NCI-H128 (cell line): Measurements from ENCODE around the gene MPDZ.
"Not testable (repeated sequence)": the region's sequence is repeated elsewhere in the genome, so short reads cannot be mapped to it uniquely, and the experiment has no call there.

Experiments
- DNase-seq: peaks from one replicate; lab custom pipeline; 2025; ENCODE audit not compliant: unreplicated experiment; lab: John Stamatoyannopoulos, UW

The MPDZ gene

GRCh38 chr9:13268469-13268868 is 11.0 kb downstream of the MPDZ start:
- DNase-seq = no peak

- no peak for DNase-seq
These were observed 11.7 kb downstream of the MPDZ start for GRCh38 chr9:13267743-13268142.

- DNase-seq = no peak
These were observed 13.3 kb downstream of the MPDZ start for GRCh38 chr9:13266167-13266566.

- no peak for DNase-seq
These were observed 14.7 kb downstream of the MPDZ start for GRCh38 chr9:13264788-13265187.

- DNase-seq = no peak
These were observed 16.0 kb downstream of the MPDZ start for GRCh38 chr9:13263511-13263910.

DNA sequence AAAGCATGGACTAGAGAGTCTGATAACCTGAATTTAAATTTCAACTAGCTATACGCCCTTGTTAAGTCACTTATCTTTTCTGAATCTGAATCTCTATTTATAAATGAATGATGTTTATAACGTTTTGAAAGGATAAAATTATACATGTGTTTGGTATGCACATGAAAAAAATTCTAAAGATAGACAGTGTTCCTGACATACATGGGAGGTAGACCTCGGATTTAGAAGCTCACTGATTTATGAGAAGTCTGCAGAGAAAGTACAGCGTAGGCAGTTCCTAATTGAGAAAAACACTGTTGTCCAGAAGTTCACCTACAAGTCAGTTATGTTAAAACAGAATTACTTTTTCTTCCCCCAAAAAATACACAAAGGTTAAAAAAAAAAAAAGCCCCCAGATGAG is 26.6 kb downstream of the MPDZ start:
- no peak for DNase-seq

GRCh38 chr9:13244181-13244580 is 35.3 kb downstream of the MPDZ start:
- no peak for DNase-seq

DNA sequence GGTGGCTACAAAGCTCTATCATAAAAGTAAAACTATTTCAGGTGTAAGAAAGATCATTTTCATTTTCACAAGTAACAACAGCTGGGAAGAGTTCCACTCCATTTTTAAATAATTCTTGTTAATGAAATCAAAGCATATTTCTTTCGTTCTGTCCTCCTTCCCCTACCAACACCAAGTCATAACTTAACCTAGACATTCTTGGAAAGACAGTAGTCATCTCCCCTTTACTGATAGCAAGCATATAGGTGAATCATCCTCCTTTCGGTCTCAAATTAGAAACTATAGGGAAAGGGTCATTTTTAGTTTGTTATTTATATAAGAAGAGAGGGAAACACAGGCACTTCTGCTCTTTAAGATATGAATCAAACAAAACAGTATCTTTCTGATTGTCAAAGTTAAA is 38.2 kb downstream of the MPDZ start:
- DNase-seq = no peak

DNA sequence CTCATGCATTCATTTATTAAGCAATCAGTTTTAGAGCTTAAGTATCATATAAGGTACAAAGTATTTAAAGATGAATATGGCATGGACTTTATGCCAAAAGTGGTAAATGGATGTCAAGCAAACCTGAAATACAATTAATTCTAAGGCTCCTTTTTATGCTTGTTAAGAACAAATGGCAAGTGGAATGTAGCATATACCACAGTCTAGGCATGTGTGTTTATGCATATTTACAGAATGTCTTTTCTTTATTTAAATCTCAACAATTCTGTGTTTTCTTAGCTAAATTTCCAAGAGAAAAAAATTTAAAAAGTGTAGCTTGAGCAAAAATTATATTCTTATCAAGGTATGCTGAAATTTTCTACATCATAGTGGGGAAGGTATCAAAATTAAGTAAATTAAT is 39.8 kb downstream of the MPDZ start:
- no peak for DNase-seq

DNA sequence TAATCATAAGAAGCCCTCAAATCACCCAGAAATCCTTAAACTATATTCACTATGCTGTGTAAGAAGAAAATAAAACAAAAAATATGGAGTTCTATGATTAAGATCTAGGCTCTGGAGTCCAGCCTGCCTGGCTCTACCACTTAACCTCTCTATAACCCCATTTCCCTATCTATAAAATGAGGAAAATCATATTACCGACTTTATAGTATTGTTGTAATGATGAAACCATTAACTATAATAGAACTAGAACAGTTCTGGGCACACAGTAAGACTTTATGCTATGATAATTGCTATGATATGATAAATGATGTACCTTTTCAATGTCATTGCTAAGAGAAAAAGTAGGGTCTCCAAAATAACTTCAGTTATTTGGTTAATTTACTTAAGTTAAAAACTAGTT is 40.3 kb downstream of the MPDZ start:
- DNase-seq = no peak

DNA sequence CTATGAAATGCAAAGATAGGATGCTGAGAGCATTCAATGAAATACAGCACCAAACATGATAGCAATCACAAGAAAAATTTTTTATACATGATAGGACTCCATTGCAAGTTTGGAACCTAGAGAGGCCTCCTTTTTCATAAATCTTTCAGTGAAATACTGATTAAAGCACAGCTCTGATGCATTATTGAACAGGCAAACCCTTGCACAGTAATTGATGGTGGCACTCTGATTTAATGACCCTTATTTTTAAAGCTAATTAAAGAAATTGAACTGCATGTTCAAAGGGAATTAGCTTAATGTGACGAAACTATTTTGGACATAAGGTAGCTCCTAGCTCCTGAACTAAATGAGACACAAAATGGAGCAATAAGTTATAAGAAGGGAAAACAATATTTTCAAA is 44.6 kb downstream of the MPDZ start:
- DNase-seq = no peak

- no peak for DNase-seq
These were observed 51.1 kb downstream of the MPDZ start for GRCh38 chr9:13228431-13228830.

GRCh38 chr9:13224366-13224765 is 55.1 kb downstream of the MPDZ start:
- no peak for DNase-seq

GRCh38 chr9:13222733-13223132 is 56.8 kb downstream of the MPDZ start:
- not testable (repeated sequence) for DNase-seq

GRCh38 chr9:13221741-13222140 is 57.8 kb downstream of the MPDZ start:
- no peak for DNase-seq

DNA sequence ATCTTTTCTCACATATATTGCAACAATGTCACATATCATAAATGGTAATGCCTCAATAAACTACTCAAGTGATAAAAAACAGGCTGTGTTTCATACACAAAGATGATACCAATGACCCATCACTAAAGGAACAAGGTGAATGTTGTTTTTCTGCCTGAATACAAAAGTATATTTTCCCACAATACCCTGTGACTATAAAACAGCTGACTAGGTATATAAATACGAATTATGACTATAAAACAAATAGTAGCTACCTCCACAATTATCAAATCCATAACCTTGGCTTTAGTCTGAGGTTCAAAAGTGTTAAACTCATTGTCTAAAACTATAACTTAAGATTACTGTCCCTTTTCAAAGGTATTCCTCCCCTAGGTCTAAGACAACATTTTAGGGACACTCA is 58.7 kb downstream of the MPDZ start:
- no peak for DNase-seq

DNA sequence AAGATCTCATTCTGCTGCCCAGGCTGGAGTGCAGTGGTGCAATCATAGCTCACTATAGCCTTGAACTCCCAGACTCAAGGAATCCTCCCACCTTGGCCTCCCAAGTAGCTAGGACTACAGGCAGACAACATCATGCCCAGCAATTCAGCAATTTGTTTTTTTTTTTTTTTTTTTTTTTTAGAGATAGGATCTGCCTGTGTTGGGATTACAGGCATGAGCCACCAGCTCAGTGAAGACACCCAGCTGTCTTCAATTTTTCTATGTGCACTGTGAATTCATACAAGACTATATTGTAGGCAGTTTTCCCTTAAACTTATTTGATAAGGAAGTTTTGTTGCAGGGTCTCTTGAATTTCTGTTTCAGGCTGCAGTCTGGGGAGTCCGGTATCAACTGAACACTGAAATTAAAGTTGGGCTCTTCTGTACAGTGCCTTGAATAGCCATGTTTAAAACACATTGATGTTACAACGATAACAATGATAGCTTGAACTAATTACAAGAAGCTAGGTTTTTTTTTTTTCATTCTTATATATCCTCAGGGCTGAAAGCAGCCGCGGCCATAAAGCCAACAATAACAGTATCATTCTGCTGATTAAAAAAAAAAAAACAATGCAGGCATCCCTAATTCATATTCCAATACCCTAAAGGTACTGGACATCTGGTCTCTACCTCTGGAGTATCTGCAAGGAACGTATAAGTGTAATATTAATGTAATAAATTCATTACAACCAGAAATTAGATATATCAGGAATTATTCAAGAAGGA is 63.5 kb downstream of the MPDZ start:
- no peak for DNase-seq

DNA sequence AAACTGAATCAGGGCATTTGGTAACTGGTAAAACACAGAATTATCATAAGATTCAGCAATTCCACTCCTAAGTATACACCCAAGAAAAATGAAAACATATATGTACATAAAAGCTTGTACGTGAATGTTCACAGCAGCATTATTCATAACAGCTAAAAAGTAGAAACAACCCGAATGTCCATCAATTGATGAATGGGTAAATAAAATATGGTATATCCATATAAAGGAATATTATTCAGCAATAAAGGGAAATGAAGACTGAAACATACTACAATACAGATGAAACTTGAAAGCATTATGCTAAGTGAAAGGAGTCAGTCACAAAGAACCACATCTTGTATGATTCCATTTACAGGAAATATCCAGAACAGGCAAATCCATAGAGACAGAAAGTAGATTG is 65.5 kb downstream of the MPDZ start:
- DNase-seq = no peak

DNA sequence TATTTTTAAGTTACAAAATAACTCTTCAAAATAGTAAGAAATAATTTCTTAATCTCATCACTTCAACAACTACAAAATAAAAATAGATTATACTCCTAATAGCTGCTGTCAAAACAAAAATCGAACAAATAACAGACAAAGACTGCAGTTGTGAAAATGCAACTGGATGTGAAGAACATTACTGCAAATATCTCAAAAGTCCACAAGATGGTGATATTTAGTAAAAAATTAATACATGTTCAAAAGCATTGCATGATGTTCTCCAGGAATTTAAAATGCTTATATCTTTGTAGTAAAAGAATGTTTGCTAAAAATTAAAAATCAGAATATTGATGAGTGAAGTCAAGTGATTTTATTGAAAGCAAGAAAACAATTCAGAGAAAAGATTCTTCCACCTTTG is 66.2 kb downstream of the MPDZ start:
- DNase-seq = no peak

- DNase-seq = no peak
These were observed 69.2 kb downstream of the MPDZ start for GRCh38 chr9:13210306-13210705.

DNA sequence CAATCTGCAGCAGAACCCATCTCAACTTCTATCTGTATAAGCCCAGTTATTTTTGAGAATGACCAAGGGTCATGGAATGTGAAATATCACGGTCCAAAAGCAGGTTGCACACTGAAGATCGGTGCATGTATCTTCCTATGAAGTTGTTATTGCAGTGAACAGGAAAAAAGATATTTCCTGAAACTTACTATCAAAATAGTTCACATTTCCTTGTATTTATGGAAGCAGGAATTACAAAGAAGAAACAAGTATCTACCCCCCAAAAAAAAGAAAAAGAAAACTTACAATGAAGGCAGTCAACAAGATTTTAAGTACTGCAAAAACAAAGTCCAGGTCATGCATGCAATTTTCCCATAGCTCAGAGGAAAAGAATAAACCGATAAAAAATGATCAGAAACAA is 70.0 kb downstream of the MPDZ start:
- DNase-seq = no peak

GRCh38 chr9:13205824-13206223 is 73.7 kb downstream of the MPDZ start:
- no peak for DNase-seq

DNA sequence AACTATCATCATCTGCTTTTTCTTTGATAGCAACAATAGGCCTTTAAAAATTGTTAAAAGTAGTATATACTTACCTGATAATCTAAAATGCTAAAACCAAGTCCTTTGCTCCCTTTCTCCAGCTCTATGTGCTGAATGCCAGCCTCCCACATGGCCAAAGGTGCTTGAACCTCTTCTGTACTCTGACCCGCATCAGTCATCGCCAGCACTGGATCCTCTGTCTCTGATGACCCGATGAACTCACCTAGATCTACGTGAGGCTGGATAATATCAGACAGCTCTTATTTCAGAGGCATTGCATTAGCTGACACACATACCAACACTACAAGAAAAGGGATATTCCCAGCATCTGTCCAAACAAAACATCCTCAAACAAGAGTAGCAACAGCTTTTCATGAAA is 89.5 kb downstream of the MPDZ start:
- no peak for DNase-seq
